ENCODE results near the gene STAG3. TPM values are rescaled to one million over a fixed set of nuclear protein-coding genes. Genes with fewer than 3 reads are reported as not detected.
A peak's percentile ranks its signal among the peaks of the same experiment; 100 is the strongest.

Gene STAG3
- total RNA-seq, 1 experiment from 2014 or later, result 3.1 TPM

- H3K9me3 ChIP-seq (ENCODE audit: control insufficient read depth, low read depth, low read length), result no peaks in the 10 kb centered on the region
- H2AK5ac ChIP-seq (ENCODE audit: insufficient read length, low read length), result no peak overlapping the region
- no peak overlapping the region for H4K8ac ChIP-seq (replicated peaks; ENCODE audit: insufficient read length, low read depth, low read length)
- H3K79me2 ChIP-seq (ENCODE audit: insufficient read depth, low read length), result no peaks in the 10 kb centered on the region
- no peak overlapping the region for H2BK15ac ChIP-seq (ENCODE audit: low read depth, low read length)
- no peak overlapping the region for H2BK20ac ChIP-seq (ENCODE audit: low read depth, low read length, poor library complexity, severe bottlenecking)
- no peak for TF ChIP-seq CTCF (conservative IDR thresholded peaks at IDR 0.05)
- peak; percentile 40 for DNase-seq
- Mint-ChIP-seq H3K27ac (peak overlapping the region in 2 of 3 experiments; percentile 24 to 86; a peak in 2 of 7 replicates), H3K36me3 (ENCODE audit: insufficient read depth in 1 of 3, low read depth in 3 of 3) (peaks cover 3 to 11% (median 4%) of the 10 kb centered on the region in 3 experiments; a peak in 3 of 7 replicates), H3K4me1 (peaks cover 46 to 57% of the 10 kb centered on the region in 2 experiments), H3K4me3 (peak overlapping the region; percentile 74 to 82), H3K9me3 (no peaks in the 10 kb centered on the region; a peak in 1 of 5 replicates), H3K27me3 (ENCODE audit: low read depth) (peaks cover 32% of the 10 kb centered on the region)
- H3K27me3 ChIP-seq (ENCODE audit: insufficient read depth, low read length), result no peaks in the 10 kb centered on the region; the same call in 1 of the 2 replicates
- no CpG with 5 or more reads among the region's 11 CpGs for WGBS (ENCODE audit: extremely low coverage, insufficient read length, low lambda C conversion rate)
- H3K18ac ChIP-seq (ENCODE audit: insufficient read length, low read depth, low read length), result no peak overlapping the region
- H2BK5ac ChIP-seq (ENCODE audit: insufficient read length, low read length), result no peak overlapping the region
- no peak overlapping the region for H3K23ac ChIP-seq (ENCODE audit: insufficient read length, low read depth, low read length)
- H3K14ac ChIP-seq (ENCODE audit: insufficient read depth, low read length), result 0 out of 2 replicates have a peak overlapping the region, but pooled peaks have one; percentile 16
- H3K56ac ChIP-seq (ENCODE audit: insufficient read length, low read depth, low read length), result no peak overlapping the region
- H4K20me1 ChIP-seq (ENCODE audit: control insufficient read depth, insufficient read depth, insufficient read length), result no peaks in the 10 kb centered on the region
- H2AFZ ChIP-seq (ENCODE audit: low read length), result no peak overlapping the region
- no peak overlapping the region for H4K5ac ChIP-seq (ENCODE audit: insufficient read length, low read depth, low read length)
- peak overlapping the region; percentile 65 for H3K4me2 ChIP-seq (ENCODE audit: insufficient read depth, insufficient read length, low read length)
- peak overlapping the region; percentile 23 for H3K9ac ChIP-seq (ENCODE audit: extremely low read depth, insufficient read length, low read length)
- no peak overlapping the region for H2BK12ac ChIP-seq (ENCODE audit: insufficient read length, low read depth, low read length)
- peaks cover 11% of the 10 kb centered on the region for H3K23me2 ChIP-seq (ENCODE audit: insufficient read length, low read depth, low read length, poor library complexity, severe bottlenecking)
- H4K91ac ChIP-seq (ENCODE audit: insufficient read length, low read depth, low read length), result no peak overlapping the region
- H3K79me1 ChIP-seq (ENCODE audit: insufficient read depth, low read depth, low read length, poor library complexity, severe bottlenecking), result no peaks in the 10 kb centered on the region
- H2BK120ac ChIP-seq (ENCODE audit: low read depth, low read length, poor library complexity, severe bottlenecking), result no peak overlapping the region
- H3K27ac ChIP-seq (ENCODE audit: insufficient read length, low read depth, low read length), result no peak overlapping the region
- no peak overlapping the region for H3T11ph ChIP-seq (ENCODE audit: low read length)
- H3K4me1 ChIP-seq (ENCODE audit: insufficient read depth, low read length), result peaks cover 10% of the 10 kb centered on the region
- no peak overlapping the region for H3K4ac ChIP-seq (ENCODE audit: low read depth, low read length)
Observed at GRCh38 chr7:100167912-100168323, 9.8 kb upstream of the STAG3 start.

Measured in H9 (cell line).